GM18499 (cell line): Measurements from ENCODE around the gene GCSAM.

Source experiments
- ATAC-seq: cut with Tn5 transposase; IDR thresholded peaks from one replicate; pipeline ENCODE4 v1.9.1; 2021; ENCODE audit warnings: moderate number of reproducible peaks; ENCODE audit not compliant: insufficient read depth, unreplicated experiment

The GCSAM gene, protein sequence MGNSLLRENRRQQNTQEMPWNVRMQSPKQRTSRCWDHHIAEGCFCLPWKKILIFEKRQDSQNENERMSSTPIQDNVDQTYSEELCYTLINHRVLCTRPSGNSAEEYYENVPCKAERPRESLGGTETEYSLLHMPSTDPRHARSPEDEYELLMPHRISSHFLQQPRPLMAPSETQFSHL

DNA sequence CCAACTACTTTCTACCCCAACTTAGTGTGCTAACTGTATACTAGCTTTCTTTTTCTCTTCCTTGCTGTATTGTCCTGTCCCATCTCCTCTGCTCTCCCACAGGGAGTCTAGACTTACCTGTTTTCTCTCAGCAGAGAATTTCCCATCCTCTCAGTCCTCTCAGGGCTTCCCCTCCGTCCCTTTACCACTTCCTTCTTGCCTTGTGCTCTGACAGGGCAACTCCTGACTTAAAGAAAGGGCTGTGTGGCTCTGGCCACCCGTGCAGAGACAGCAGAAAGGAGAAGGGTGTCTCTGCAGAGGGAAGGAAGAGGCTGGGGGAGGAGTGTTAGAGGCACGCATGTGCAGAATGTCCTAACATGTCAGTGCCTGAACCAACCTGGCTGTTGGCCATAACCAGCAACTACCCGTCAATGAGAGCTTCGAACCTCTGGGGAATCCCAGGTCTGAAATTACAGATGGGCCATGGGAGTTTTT, at the start of gene GCSAM:
TSS of gene GCSAM (minus strand) at position 274 of the 474 bp plus-strand sequence. CDS start at position 146, 128 bp downstream.
- ATAC-seq: peak; percentile 59

DNA sequence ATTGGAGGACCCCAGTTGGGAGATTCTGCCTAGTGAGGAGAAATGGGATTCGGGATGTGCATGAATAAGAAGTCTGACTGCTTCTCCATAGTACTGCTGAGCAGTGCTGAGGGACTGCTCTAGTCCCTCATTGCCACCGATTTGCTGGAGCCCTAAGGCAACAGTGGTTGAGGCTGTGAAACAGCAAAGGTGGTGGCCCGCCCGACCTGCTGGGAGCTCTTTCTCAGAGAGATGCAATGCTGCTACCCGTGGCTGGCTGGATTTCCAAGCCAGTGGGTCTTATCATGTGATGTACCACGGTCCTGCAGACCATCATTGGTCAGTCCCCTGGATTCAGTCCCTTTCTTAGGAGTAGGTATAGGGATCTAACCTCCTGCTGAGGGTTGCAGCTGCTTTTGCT, 42.6 kb upstream of the GCSAM start:
- no peak for ATAC-seq

DNA sequence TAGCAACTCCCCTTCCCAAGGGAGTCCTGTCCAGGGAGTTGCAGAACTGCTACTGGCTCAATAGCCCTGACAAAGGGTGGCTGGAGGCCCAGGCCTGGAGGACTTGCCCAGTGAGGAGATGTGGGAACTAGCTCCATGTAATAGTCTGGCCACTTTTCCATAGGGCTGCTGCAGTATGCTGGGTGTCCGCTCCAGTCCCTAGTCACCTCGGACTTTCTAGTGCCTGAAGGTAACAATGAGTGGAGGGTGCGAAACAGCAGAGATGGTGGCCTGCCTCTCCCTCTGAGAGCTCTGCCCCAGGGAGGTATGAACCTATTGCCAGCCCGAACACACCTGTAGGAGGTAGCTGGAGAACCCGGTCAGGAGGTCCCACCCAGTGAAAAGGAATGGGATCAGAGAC, 42.0 kb upstream of the GCSAM start:
- ATAC-seq: no peak

GRCh38 chr3:112171144-112171543, 38.1 kb upstream of the GCSAM start:
- ATAC-seq: no peak

GRCh38 chr3:112170046-112170445, 37.0 kb upstream of the GCSAM start:
- ATAC-seq: no peak

- no peak for ATAC-seq
Measured at GRCh38 chr3:112167758-112168157, 34.7 kb upstream of the GCSAM start.

DNA sequence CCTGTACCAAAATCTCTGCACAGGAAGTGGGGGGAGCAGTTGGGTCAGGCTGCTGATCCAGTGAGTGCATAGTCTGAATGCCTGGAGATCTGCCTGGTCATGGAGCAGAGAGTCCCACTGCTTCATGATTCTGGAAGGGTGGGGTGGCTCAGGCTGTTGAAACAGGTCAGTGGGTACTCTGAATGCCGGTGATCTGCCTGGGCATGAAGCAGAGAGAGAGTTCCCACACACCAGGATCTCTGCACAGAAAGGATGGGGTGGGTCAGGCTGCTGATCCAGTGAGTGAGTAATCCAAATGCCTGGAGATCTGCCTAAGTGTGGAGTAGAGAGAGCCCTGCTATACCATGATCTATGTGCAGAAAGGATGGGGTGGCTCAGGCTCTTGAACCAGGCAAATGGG, 16.1 kb upstream of the GCSAM start:
- no peak for ATAC-seq

DNA sequence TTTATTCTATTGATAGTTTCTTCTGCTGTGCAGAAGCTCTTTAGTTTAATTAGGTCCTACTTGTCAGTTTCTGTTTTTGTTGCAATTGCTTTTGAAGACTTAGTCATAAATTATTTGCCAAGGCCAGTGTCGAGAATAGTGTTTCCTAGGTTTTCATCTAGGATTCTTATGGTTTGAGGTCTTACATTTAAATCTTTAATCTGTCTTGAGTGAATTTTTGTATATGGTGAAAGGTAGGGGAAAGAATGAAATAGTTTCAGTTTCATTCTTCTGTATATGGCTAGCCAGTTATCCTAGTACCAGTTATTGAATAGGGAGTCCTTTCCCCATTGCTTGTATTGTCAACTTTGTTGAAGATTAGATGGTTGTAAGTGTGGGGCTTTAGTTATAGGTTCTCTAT, 10.6 kb upstream of the GCSAM start:
- no peak for ATAC-seq

- no peak for ATAC-seq
Measured at GRCh38 chr3:112143251-112143650, 10.2 kb upstream of the GCSAM start.

GRCh38 chr3:112141293-112141692, 8.2 kb upstream of the GCSAM start:
- no peak for ATAC-seq

DNA sequence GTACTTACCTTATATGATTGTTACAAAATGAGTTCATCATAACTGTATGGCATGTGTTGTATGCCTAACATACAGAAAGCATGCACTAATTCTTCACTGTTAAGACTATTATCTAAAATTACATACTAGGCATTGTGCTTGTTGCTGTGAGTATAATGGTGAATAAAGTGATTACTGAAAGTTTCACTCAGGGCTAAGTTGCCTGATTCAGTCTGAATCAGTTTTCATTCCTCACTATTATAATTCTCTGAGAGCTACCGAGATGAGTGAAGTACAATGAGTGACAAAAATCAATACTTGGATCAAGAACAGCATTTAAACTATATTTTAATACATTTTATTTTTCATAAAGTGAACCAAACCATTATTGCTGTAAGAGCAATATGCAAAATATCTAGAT, 7.5 kb upstream of the GCSAM start:
- no peak for ATAC-seq

DNA sequence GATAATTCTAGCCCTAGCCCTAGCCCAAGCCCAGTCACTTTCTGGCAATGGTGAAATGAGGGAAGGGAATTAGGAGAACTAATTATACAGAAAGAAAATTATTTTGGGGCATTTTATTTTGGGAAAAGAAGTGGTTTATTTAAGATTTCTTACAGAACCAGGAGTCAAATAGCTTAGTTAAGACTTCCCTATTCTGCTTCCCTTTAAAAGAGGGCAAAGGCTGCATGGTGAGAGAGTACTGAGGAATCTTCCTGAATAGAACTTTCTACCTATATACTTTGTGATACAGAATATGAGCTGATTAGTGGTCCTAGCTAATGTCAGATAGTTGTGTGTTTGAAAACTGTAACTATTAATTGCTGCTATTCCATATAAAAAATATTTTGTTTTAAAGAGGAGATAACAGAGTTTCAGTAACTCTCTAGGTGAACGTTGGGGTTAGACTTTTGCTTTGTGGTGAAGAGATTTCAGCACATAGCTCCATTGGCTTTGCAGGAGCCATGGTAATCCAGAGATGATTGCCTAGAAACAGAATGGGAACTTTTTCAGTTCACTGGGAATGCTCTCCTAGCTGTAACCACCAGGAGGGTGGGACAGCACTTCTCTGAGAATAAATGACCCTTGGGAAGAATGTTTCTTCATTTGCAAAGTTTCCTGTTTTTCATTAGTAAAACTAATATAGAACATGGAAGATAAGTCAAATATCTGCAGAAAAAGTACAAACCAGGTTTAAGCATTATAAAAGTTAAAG, 5.3 kb upstream of the GCSAM start:
- no peak for ATAC-seq

- ATAC-seq: no peak
Measured at GRCh38 chr3:112137781-112138180, 4.7 kb upstream of the GCSAM start.

DNA sequence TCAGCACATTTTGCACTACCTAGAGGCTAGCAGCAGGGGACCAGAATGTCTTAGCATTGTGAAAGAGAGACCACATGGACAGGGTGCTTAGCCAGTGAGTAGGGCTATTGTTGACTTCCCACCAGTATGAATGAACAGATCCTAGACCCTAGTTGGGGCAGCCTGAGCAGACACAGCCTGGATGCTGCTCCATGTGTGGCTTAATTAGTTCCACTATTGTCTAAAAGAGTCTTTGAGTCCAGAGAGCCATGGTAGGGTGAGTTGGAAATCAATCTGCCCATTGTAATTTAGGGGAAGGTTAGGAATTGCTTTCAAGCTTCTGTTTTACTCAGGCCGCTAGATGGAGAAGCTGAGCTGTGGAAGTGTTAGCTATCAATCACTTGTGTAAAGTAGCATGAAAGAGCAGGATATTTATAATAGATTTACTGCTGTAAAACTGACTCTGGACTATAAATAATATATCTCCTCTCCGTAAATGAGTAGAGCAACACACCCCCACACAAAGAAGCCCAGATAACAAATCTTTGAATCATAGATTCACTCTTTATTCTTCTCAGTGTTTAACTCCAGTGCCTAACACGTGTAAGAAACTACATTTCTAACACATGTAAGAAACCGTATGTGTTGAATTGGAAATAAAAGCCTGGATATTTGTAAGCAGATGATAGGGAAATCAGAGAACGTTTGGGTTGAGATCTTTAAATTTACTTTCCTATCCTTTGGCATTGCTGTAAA, 4.1 kb upstream of the GCSAM start:
- no peak for ATAC-seq

DNA sequence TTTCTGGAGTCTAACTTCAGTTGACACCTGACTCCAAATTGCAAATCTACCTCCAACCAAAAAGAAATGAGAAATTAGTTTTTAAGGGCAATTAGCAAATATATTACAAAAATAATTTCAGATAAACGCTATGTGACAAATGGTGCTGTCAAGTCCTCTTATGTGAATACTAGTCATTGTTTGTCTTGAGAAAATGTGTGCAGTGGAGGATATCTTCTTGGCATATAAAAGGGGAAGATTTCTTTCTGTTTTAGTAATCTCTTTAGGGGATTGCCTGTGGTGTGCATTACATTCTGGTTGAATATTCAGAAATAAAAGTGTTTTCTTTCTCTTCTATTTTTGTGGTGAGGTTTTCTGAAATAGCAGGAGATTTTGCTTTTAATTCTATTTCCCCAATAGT, 3.0 kb upstream of the GCSAM start:
- ATAC-seq: no peak

GRCh38 chr3:112134335-112135124, 1.5 kb upstream of the GCSAM start:
- ATAC-seq: no peak

DNA sequence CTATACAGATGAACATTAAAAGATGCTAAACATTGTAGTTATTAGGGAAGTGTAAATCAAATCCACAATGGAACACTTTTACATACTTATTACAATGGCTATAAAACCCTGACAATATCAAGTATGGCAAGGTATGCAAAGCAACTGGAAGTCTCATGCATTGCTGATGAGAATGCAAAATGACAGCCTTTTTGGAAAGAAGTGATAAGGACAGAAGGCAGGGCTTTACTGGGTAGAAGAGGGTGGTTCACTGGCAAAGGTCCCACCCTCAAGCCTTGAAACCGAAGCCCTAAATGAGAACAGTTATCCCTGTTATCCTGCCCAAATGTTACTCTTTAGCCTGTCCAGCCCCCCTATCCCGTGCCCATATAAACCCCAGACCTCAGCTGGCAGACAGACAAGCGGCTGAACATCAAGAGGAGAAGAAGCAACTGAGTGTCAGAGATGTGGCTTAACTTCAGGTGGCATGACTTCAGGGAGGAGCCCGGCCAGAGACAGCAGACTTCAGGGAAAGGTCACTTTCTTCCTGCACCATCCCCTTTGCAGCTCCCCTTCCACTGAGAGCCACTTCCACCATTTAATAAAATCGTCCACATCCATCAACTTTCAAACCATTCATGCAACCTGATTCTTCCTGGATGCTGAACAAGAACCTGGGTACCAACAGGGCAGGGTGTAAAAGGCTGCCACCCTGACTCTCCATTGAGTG, 732 bp upstream of the GCSAM start:
- ATAC-seq: no peak

DNA sequence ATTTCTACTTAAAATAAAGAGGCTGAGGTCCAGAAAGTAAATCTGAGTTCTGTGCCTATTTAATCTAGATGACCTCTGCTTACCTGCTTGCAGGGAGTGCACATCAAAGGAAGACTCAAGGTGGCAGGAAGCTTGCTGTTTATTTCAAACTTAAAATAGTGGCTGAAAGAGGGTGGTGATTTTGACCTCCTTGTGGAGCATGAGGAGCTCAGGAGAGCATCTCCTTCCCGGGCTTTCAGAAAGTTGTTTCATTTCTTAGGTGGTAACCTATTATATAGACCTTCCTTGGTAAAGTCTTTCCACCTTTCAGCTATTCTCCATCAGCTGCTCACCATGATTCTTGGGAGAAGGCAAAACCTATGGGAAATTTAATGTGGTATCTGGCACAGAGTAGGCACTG, 494 bp downstream of the GCSAM start:
- ATAC-seq: no peak

DNA sequence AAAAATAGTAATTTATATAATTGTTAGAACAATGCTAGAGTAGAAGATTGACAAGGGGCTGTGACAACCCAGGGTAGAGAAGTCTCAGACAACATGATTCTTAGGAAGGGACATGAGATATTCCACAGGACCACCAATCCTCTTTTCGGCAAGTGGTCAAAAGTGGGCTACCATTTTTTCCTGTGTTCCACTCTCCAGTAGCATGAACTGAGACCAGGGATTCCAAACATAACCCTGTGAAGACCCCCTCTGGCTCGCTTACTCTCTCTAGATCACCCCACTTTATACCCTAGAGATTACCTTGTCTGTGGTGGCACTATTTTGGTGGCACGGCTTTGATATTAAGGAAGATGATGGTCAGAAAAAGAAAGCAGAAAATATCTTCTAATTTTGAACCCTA, 960 bp downstream of the GCSAM start:
- no peak for ATAC-seq

DNA sequence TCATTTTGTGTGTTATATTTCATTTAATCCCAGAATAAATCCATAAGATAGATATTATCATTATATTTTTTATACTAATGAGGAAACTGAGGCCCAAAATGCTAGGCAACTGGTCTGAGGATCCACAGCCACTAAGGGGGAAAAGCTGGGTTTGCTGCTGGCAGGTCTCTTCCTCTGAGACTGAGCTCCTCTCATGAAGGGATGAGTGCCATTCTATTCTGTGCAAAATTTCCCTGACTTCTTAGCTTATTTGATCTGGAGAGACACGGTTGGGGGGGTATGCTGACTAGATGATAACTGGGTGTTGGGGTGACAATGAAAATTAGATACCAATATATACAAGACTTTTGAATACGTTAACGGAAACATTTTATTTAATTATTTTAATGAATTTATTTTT, 1.9 kb downstream of the GCSAM start:
- ATAC-seq: no peak
